Uterus (tissue), 4 donors: ENCODE measurements around the gene FBN1. TPM values are rescaled to one million over a fixed set of nuclear protein-coding genes. Genes with fewer than 3 reads are reported as not detected.

Experiments used
- DNase-seq, 2 donors: peaks; one replicate each; pipeline ENCODE4 v3.0.0-alpha.2; 2019 to 2020
- H3K27ac ChIP-seq, 2 donors: fragments of 200-600 bp; sonication (generic); 1 replicate in 1 of 2; 2 replicates in 1 of 2; pipeline ENCODE4 v1.5.1; 2016 to 2018
- H3K27me3 ChIP-seq, 2 donors: fragments of 200-600 bp; sonication (generic); one replicate each; pipeline ENCODE4 v1.5.1; 2018 to 2019; ENCODE audit warnings: control low read depth in 1 of 2
- H3K36me3 ChIP-seq, 2 donors: fragments of 200-600 bp; sonication (generic); one replicate each; pipeline ENCODE4 v1.5.1; 2019; ENCODE audit warnings: control low read depth in 1 of 2
- H3K4me1 ChIP-seq, 2 donors: fragments of 200-600 bp; sonication (generic); one replicate each; pipeline ENCODE4 v1.5.1; 2018 to 2019; ENCODE audit warnings: control low read depth in 1 of 2
- H3K4me3 ChIP-seq, 2 donors: fragments of 200-600 bp; sonication (generic); 1 replicate in 1 of 2; 2 replicates in 1 of 2; pipeline ENCODE4 v1.5.1; 2018 to 2019; ENCODE audit warnings: mild to moderate bottlenecking in 1 of 2
- H3K9me3 ChIP-seq, 2 donors: fragments of 200-600 bp; sonication (generic); one replicate each; pipeline ENCODE4 v1.5.1; 2019; ENCODE audit warnings: control low read depth in 1 of 2
- CTCF ChIP-seq, 4 experiments: fragments of 200-600 bp in 2 of 4; fragments of 450-650 bp in 2 of 4; sonication (generic) in 2 of 4; IDR thresholded peaks; one replicate each; pipeline ENCODE4 v1.5.1; 2016 to 2019; ENCODE audit warnings: antibody characterized with exemption in 4 of 4, mild to moderate bottlenecking in 2 of 4, moderate library complexity in 1 of 4
- POLR2A ChIP-seq, 2 donors: fragments of 450-650 bp; IDR thresholded peaks; one replicate each; pipeline ENCODE4 v1.6.1; 2016; ENCODE audit warnings: antibody characterized with exemption in 2 of 2, mild to moderate bottlenecking in 1 of 2, moderate library complexity in 1 of 2
- intact Hi-C: fragments of 100-400 bp; cut with DNase I; formaldehyde crosslinking; loops from one replicate; pipeline ENCODE4 v1.15.1; 2023; ENCODE audit warnings: low total_unique reads
- total RNA-seq, 4 donors: library from RNA; depleted of rRNA in 3 of 4; stranded (reverse); fragments of >200 nt in 3 of 4; gene quantifications; one replicate each; pipeline versions ENCODE4 v1.1.0 to v1.2.4, GENCODE V29; 2014 to 2023
- donor health status: DM: yes; HTN: yes; CAD: no.

FBN1 gene
- total RNA-seq, 4 donors from 2014 or later = 76.3 to 584 (median 95.8) TPM

GRCh38 chr15:48569591-48570302, 75.8 kb downstream of the FBN1 start:
- intact Hi-C loops = no loop called here
- Histone ChIP-seq H3K36me3 (no peaks in the 10 kb centered on the region), H3K9me3 (no peaks in the 10 kb centered on the region), H3K4me1 (peaks cover 0 to 8% of the 10 kb centered on the region in 2 donors), H3K4me3 (no peak overlapping the region), H3K27me3 (no peaks in the 10 kb centered on the region), H3K27ac (no peak overlapping the region)
- no peak for TF ChIP-seq POLR2A (IDR thresholded peaks at IDR 0.05)
- TF ChIP-seq CTCF (IDR thresholded peaks at IDR 0.05) = no peak
- no peak for DNase-seq

GRCh38 chr15:48566668-48567067, 78.8 kb downstream of the FBN1 start:
- intact Hi-C loops = no loop called here
- Histone ChIP-seq H3K36me3 (no peaks in the 10 kb centered on the region), H3K4me1 (peaks cover 0 to 8% of the 10 kb centered on the region in 2 donors), H3K27me3 (no peaks in the 10 kb centered on the region), H3K27ac (peak overlapping the region; percentile 24 to 29), H3K9me3 (no peaks in the 10 kb centered on the region), H3K4me3 (no peak overlapping the region)
- TF ChIP-seq POLR2A (IDR thresholded peaks at IDR 0.05) (no peak), CTCF (IDR thresholded peaks at IDR 0.05) (no peak)
- DNase-seq = no peak

- H3K4me3 ChIP-seq = no peak overlapping the region
- intact Hi-C loops = no loop called here
- TF ChIP-seq POLR2A (IDR thresholded peaks at IDR 0.05) (no peak), CTCF (IDR thresholded peaks at IDR 0.05) (peak in 1 of 4 experiments; percentile 15)
- H3K27me3 ChIP-seq = no peaks in the 10 kb centered on the region
- H3K4me1 ChIP-seq = peaks cover 0 to 8% of the 10 kb centered on the region in 2 donors
- no peaks in the 10 kb centered on the region for H3K36me3 ChIP-seq
- no peaks in the 10 kb centered on the region for H3K9me3 ChIP-seq
- DNase-seq = no peak
- H3K27ac ChIP-seq = peak overlapping the region; percentile 24 to 29
Measured at GRCh38 chr15:48565560-48566482, 79.7 kb downstream of the FBN1 start.

GRCh38 chr15:48564690-48565089, 80.8 kb downstream of the FBN1 start:
- no peaks in the 10 kb centered on the region for H3K36me3 ChIP-seq
- H3K4me1 ChIP-seq = peaks cover 0 to 8% of the 10 kb centered on the region in 2 donors
- no peak overlapping the region for H3K27ac ChIP-seq
- intact Hi-C loops = no loop called here
- no peak overlapping the region for H3K4me3 ChIP-seq
- no peak for TF ChIP-seq POLR2A (IDR thresholded peaks at IDR 0.05)
- TF ChIP-seq CTCF (IDR thresholded peaks at IDR 0.05) = no peak
- no peaks in the 10 kb centered on the region for H3K9me3 ChIP-seq
- no peak for DNase-seq
- H3K27me3 ChIP-seq = no peaks in the 10 kb centered on the region

GRCh38 chr15:48563934-48564333, 81.6 kb downstream of the FBN1 start:
- Histone ChIP-seq H3K36me3 (no peaks in the 10 kb centered on the region), H3K27ac (no peak overlapping the region), H3K4me3 (no peak overlapping the region), H3K27me3 (no peaks in the 10 kb centered on the region), H3K9me3 (no peaks in the 10 kb centered on the region), H3K4me1 (peaks cover 0 to 8% of the 10 kb centered on the region in 2 donors)
- no peak for TF ChIP-seq CTCF (IDR thresholded peaks at IDR 0.05)
- TF ChIP-seq POLR2A (IDR thresholded peaks at IDR 0.05) = no peak
- DNase-seq = no peak
- intact Hi-C loops = no loop called here
